ENCODE data around the gene HENMT1. TPM values are rescaled to one million over a fixed set of nuclear protein-coding genes. Genes with fewer than 3 reads are reported as not detected.
A peak's percentile ranks its signal among the peaks of the same experiment; 100 is the strongest.

The HENMT1 gene
- total RNA-seq, 4 donors from 2014 or later, result 0.51 to 3.5 (median 1.8) TPM

DNA sequence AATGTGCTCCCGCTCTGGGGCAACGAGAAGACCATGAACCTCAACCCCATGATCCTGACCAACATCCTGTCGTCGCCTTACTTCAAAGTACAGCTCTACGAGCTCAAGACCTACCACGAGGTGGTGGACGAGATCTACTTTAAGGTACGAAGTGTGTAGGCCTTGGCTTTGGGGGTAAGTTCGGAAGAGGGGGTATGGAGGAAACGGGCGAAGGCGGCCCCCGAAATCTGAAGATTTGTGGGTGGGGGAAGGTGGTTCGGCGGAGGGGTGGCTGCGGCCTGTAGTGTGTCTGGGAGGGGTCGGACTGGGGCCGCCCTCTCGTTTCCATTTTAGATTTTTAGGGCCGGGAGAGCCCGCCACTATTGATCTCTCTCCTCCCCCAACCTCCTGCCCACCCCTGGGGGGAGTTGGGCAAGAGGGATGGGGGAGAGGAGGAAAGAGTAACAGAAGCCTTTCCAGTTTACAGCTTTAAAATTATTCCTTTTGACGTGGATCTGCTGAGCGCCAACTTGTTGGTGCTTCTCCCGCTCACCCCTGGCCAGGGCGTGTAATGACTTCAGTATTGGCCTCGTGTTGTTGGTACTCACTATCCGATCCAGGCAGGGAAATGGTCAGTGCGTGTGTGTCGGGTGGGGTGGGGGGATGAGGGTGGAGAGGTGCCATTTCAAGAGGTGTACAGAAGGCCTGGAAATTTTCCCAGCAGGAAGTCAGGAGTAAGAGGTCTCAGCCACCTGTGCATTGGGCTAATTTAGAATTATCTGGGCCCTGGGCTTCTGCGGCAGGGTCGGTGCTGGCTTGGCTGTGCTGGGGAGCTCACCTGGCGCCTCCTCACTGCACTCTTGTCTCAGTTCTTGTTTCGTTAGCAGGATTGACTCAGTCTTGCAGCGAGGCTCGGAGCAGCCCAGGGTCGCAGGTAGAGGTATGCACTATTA, 32.1 kb upstream of the HENMT1 start:
- H3K4me1 ChIP-seq, result peaks cover 32 to 36% of the 10 kb centered on the region in 2 donors
- ATAC-seq (peak; percentile 64 to 72), DNase-seq (peak; percentile 22 to 60)
- peaks cover 0 to 28% of the 10 kb centered on the region in 2 donors for H3K36me3 ChIP-seq
- TF ChIP-seq, protein P1, sequence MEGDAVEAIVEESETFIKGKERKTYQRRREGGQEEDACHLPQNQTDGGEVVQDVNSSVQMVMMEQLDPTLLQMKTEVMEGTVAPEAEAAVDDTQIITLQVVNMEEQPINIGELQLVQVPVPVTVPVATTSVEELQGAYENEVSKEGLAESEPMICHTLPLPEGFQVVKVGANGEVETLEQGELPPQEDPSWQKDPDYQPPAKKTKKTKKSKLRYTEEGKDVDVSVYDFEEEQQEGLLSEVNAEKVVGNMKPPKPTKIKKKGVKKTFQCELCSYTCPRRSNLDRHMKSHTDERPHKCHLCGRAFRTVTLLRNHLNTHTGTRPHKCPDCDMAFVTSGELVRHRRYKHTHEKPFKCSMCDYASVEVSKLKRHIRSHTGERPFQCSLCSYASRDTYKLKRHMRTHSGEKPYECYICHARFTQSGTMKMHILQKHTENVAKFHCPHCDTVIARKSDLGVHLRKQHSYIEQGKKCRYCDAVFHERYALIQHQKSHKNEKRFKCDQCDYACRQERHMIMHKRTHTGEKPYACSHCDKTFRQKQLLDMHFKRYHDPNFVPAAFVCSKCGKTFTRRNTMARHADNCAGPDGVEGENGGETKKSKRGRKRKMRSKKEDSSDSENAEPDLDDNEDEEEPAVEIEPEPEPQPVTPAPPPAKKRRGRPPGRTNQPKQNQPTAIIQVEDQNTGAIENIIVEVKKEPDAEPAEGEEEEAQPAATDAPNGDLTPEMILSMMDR (IDR thresholded peaks at IDR 0.05 in 4 of 5, conservative IDR thresholded peaks at IDR 0.05 in 1 of 5), result no peak
- H3K27ac ChIP-seq, result peak overlapping the region; percentile 95 to 99 (median 96)
- in situ Hi-C loops (cut with MboI; ENCODE audit: low sequenced_read_pairs in 4 of 4), result loop anchor here in 3 of 4 donors (10.0 to 25.0 kb wide), 3 partner anchors 52 to 506 kb away; partner anchors contain the start of genes STXBP3 (in 2 of the 3) and SLC25A24 (in 1 of the 3)
- H3K27me3 ChIP-seq, result no peaks in the 10 kb centered on the region
- H3K9me3 ChIP-seq, result no peaks in the 10 kb centered on the region
- intact Hi-C loops (cut with DNase I; ENCODE audit: low total_unique reads), result loop anchor here (1.0 to 5.0 kb wide), 5 partner anchors 32 to 409 kb away; partner anchors contain the start of genes HENMT1 and STXBP3
- H3K4me3 ChIP-seq, result peak overlapping the region; percentile 83 to 97 (median 91)

DNA sequence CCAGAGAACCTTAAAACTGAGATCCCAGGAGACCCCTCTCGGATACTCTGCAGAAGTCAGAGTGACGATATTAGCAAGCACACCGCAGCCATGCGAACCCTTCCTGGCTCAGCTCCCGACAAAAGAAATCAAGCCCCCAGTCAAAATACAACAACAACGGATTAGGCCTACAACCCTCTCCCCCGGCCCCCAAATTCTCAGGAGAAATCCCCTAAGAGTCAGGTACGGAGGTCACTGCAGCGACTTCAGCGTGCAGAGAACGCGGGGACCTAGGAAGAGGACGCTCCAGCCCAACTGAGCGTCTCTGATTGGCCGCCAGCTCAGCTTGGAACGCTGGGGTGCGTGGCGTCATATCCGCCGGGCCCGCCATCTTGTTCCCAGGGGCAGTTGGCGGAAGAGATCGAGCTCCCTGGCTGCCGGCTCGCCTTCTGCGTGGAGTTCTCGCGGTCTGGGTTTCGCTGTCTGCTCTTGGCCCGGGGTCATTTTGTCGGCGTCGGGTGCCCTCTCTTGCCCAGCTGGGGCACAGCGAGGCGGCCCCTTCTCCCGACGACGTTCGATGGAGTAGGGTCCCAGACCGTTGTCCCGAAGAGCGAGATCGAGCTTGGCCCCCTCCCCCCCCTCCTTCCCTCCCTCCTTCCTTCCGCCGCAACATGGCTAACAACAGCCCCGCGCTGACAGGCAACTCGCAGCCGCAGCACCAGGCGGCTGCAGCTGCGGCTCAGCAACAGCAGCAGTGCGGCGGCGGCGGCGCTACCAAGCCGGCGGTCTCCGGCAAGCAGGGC, 31.2 kb upstream of the HENMT1 start, which contains the start of gene PRPF38B:
PRPF38B (plus strand) TSS at position 369 of the 782 bp plus-strand sequence; CDS start at position 651, 282 bp downstream.
- Histone ChIP-seq H3K36me3 (peaks cover 0 to 21% of the 10 kb centered on the region in 2 donors), H3K4me3 (peak within 1 kb of the TSS; percentile 83 to 97 (median 91)), H3K27me3 (no peaks in the 10 kb centered on the region), H3K4me1 (peaks cover 32 to 36% of the 10 kb centered on the region in 2 donors), H3K9me3 (no peaks in the 10 kb centered on the region), H3K27ac (peak within 1 kb of the TSS; percentile 95 to 99 (median 96))
- intact Hi-C loops (cut with DNase I; ENCODE audit: low total_unique reads) (loop anchor here (1.0 to 5.0 kb wide), 5 partner anchors 31 to 410 kb away; partner anchors contain the start of genes HENMT1 and STXBP3), in situ Hi-C loops (cut with MboI; ENCODE audit: low sequenced_read_pairs in 4 of 4) (loop anchor here in 3 of 4 donors (10.0 to 25.0 kb wide), 3 partner anchors 53 to 505 kb away; partner anchors contain the start of genes STXBP3 (in 2 of the 3) and SLC25A24 (in 1 of the 3))
- peak; percentile 94 to 95 for ATAC-seq
- peak; percentile 93 for DNase-seq
- peak; percentile 91 for TF ChIP-seq POLR2A (IDR thresholded peaks at IDR 0.05)
- TF ChIP-seq, protein P1 (IDR thresholded peaks at IDR 0.05 in 4 of 5, conservative IDR thresholded peaks at IDR 0.05 in 1 of 5), result no peak

DNA sequence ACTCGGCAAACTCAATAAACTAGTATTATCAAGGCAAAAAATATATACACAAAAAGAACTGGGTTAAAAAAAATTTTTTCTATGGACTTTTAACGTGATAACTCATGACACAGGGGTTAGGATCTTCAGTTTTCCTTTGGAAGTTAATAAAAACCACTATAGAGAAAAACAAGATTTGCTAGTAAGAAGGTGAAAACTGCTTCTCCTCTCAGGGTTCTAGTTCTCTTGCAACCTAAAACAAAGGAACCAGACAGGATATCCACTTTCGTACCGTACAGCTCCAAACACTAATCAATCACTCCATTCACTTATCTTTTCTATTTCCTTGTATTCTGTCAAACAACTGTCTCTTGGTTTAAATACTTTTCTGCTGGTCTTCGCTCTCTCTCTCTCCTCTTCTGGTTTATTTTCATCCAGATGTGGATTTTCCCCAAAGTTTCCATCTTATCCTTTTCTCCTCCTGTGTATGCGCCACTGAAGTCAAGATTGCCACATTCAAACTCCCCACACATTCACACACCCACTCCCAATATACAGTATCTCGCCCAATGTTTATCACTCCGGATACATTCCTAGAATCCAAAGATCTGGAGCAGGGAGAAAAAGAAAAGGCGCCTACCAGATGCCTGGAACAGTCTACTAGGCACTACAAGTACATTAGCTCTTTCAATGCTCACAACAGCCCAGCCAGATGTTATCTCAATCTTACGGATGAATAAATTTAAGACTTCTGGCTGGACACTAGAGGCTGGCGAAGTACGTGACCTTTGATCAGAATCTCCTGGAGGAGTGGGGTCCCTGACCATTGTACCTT, 30.4 kb upstream of the HENMT1 start:
- intact Hi-C loops (cut with DNase I; ENCODE audit: low total_unique reads) (loop anchor here (5.0 kb wide), 2 partner anchors 206 to 411 kb away; no protein-coding TSS in a partner anchor), in situ Hi-C loops (cut with MboI; ENCODE audit: low sequenced_read_pairs in 4 of 4) (loop anchor here in 3 of 4 donors (10.0 to 25.0 kb wide), 3 partner anchors 53 to 504 kb away; partner anchors contain the start of genes STXBP3 (in 2 of the 3) and SLC25A24 (in 1 of the 3))
- TF ChIP-seq POLR2A (IDR thresholded peaks at IDR 0.05), result no peak
- TF ChIP-seq, protein P1 (IDR thresholded peaks at IDR 0.05 in 4 of 5, conservative IDR thresholded peaks at IDR 0.05 in 1 of 5), result no peak
- Histone ChIP-seq H3K9me3 (no peaks in the 10 kb centered on the region), H3K4me1 (peaks cover 32 to 36% of the 10 kb centered on the region in 2 donors), H3K27me3 (no peaks in the 10 kb centered on the region), H3K36me3 (peaks cover 0 to 13% of the 10 kb centered on the region in 2 donors), H3K27ac (peak overlapping the region; percentile 95 to 99 (median 96)), H3K4me3 (peak overlapping the region; percentile 83 to 97 (median 91))
- ATAC-seq (peak; percentile 1 to 2), DNase-seq (no peak)

Data from gastrocnemius medialis (tissue), 4 donors.